WERI-Rb-1 (cell line): ENCODE data around the gene ZPLD1.

ENCODE experiments used
- DNase-seq: peaks from one replicate; pipeline ENCODE4 v3.0.0-alpha.2; 2020
- H3K27ac ChIP-seq: fragments of 250-450 bp; sonication (Bioruptor Pico); 2 replicates; pipeline ENCODE4 v1.5.1; 2020; ENCODE audit warnings: mild to moderate bottlenecking, moderate library complexity
- H3K27me3 ChIP-seq: fragments of 250-450 bp; sonication (Bioruptor Pico); 2 replicates; pipeline ENCODE4 v1.5.1; 2021; ENCODE audit warnings: mild to moderate bottlenecking, low read depth, moderate library complexity; ENCODE audit not compliant: insufficient read depth, severe bottlenecking
- H3K36me3 ChIP-seq: fragments of 250-450 bp; sonication (Bioruptor Pico); 2 replicates; pipeline ENCODE4 v1.5.1; 2020; ENCODE audit warnings: mild to moderate bottlenecking, moderate library complexity
- H3K4me3 ChIP-seq: 2 replicates; pipeline ENCODE4 v1.5.1; 2011; ENCODE audit warnings: low read depth, mild to moderate bottlenecking, control low read depth, low read length
- H3K9me3 ChIP-seq: fragments of 250-450 bp; sonication (Bioruptor Pico); 2 replicates; pipeline ENCODE4 v1.5.1; 2021; ENCODE audit warnings: mild to moderate bottlenecking, moderate library complexity; ENCODE audit not compliant: severe bottlenecking
- TF ChIP-seq, protein P1 (sequence below): IDR thresholded peaks from 2 replicates; pipeline ENCODE4 v1.5.1; 2011; ENCODE audit warnings: low read depth, mild to moderate bottlenecking, control low read depth, inconsistent platforms, low read length

Gene ZPLD1

DNA sequence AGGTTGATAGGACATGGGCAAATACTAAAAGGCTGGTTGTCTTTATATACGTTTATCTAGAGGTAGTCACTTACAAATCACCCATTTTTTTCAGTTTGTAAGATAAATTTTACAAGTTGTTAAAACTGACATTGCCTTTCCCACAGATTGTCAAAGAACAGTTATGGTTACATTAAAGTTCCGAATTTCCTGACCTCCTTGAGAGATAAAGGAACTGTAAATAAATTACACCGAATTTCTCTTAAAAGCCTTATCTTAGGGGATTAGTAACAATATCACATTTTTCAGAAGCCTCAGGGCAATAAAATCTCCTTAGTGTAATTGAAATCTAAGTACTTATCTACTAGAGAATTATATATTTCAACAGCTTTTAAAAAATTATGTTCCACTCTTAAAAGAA is 49.5 kb downstream of the ZPLD1 start:
- Histone ChIP-seq H3K27ac (peak overlapping the region; percentile 71), H3K4me3 (no peak overlapping the region), H3K36me3 (no peaks in the 10 kb centered on the region), H3K27me3 (no peaks in the 10 kb centered on the region), H3K9me3 (peaks cover 3% of the 10 kb centered on the region)
- TF ChIP-seq, protein P1, sequence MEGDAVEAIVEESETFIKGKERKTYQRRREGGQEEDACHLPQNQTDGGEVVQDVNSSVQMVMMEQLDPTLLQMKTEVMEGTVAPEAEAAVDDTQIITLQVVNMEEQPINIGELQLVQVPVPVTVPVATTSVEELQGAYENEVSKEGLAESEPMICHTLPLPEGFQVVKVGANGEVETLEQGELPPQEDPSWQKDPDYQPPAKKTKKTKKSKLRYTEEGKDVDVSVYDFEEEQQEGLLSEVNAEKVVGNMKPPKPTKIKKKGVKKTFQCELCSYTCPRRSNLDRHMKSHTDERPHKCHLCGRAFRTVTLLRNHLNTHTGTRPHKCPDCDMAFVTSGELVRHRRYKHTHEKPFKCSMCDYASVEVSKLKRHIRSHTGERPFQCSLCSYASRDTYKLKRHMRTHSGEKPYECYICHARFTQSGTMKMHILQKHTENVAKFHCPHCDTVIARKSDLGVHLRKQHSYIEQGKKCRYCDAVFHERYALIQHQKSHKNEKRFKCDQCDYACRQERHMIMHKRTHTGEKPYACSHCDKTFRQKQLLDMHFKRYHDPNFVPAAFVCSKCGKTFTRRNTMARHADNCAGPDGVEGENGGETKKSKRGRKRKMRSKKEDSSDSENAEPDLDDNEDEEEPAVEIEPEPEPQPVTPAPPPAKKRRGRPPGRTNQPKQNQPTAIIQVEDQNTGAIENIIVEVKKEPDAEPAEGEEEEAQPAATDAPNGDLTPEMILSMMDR: no peak
- no peak for DNase-seq

DNA sequence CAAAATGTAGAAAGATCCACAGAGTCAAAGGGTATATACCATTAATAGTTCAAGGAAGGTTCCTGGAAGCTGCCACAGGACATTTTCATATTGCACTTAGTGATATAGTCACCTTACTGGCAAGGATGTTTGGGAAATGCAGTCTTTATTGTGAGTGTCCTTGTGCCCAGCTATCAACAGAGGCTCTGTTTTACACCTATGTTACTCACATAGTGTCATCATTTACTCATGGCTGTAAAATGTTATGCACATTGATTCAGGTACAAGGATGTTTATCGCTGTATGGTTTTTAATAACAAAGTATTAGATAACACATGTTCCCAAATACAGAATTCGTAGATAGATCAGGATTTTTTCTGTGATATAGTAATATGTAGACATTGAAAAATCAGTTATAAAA is 50.9 kb downstream of the ZPLD1 start:
- TF ChIP-seq, protein P1: no peak
- Histone ChIP-seq H3K27ac (no peak overlapping the region), H3K27me3 (no peaks in the 10 kb centered on the region), H3K9me3 (peaks cover 3% of the 10 kb centered on the region), H3K36me3 (no peaks in the 10 kb centered on the region), H3K4me3 (no peak overlapping the region)
- no peak for DNase-seq

DNA sequence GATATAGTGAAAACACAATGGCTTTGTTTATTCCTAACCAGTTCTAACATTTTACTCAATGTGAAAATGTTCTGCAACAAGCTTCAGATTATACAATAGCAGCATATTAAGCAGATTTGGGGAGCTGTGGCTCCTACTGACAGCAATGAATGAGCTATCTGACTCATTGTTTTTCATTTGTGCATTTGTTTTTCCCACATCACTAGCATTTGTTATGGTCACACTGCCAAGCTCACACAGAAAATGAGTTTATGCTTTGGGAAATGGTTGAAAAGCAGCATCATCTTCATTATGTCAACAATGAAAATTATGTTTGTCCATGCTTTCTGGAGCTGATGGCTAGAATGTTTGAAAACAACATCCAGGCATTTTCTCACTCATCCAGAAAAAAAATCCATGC is 53.5 kb downstream of the ZPLD1 start:
- no peak overlapping the region for H3K4me3 ChIP-seq
- no peaks in the 10 kb centered on the region for H3K27me3 ChIP-seq
- H3K9me3 ChIP-seq: peaks cover 9% of the 10 kb centered on the region
- DNase-seq: no peak
- TF ChIP-seq, protein P1: no peak
- H3K27ac ChIP-seq: no peak overlapping the region
- H3K36me3 ChIP-seq: no peaks in the 10 kb centered on the region

DNA sequence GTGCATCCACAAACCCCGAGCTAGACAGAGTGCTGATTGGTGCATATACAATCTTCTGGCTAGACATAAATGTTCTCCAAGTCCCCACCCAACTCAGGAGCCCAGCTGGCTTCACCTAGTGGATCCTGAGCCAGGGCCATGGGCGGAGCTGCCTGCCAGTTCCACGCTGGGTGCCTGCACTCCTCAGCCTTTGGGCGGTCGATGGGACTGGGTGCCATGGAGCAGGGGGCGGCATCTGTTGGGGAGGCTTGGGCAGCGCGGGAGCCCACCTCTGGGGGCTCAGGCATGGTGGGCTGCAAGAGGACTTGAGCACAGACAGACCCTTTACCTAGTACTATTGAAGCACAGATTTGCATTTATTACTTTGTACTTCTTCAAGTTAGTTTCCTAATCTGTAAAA is 57.5 kb downstream of the ZPLD1 start:
- TF ChIP-seq, protein P1: no peak
- Histone ChIP-seq H3K9me3 (peaks cover 6% of the 10 kb centered on the region), H3K27me3 (no peaks in the 10 kb centered on the region), H3K36me3 (no peaks in the 10 kb centered on the region), H3K27ac (no peak overlapping the region), H3K4me3 (no peak overlapping the region)
- DNase-seq: no peak

DNA sequence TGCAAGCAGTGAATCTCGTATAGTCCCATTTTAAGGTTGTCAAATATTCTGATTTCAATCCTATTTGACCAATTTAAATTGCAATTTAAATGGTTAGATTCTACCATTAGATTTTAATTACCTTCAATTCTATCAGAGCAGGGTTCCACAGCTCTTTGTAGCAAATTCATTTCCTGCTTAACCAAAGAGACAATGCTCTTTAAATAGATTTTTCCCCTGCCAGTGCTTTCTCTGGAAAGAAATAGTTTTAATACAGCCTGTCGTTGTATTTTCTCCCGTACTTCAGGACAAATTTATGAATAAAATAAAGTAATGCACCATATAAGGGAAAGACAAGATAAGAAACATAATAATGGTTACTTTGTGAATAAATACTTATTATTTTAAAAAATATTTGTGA is 62.8 kb downstream of the ZPLD1 start:
- Histone ChIP-seq H3K4me3 (no peak overlapping the region), H3K27ac (no peak overlapping the region)
- TF ChIP-seq, protein P1: no peak

DNA sequence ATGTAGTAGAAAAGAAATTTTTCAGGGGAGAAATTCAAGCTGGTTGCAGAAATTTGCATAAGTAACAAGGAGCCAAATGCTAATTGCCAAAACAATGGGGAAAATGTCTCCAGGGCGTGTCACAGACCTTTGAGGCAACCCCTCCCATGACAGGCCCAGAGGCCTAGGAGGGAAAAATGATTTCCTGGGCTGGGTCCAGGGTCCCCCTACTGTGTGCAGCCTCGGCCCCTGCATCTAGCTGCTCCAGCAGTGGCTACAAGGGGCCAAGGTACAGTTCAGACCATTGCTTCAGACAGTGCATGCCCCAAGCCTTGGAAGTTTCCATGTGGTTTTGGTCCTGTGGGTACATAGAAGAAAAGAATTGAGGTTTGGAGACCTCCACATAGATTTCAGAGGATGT is 70.7 kb downstream of the ZPLD1 start:
- TF ChIP-seq, protein P1: no peak
- Histone ChIP-seq H3K27me3 (no peaks in the 10 kb centered on the region), H3K4me3 (no peak overlapping the region), H3K9me3 (no peaks in the 10 kb centered on the region), H3K27ac (no peak overlapping the region), H3K36me3 (no peaks in the 10 kb centered on the region)
- DNase-seq: no peak

More for the DNA sequence above, 62.8 kb downstream of the ZPLD1 start:
- Histone ChIP-seq H3K27me3 (no peaks in the 10 kb centered on the region), H3K36me3 (no peaks in the 10 kb centered on the region), H3K9me3 (no peaks in the 10 kb centered on the region)
- no peak for DNase-seq
